Endothelial cell of umbilical vein (primary cell): ENCODE results near the gene SSTR3. TPM values are rescaled to one million over a fixed set of nuclear protein-coding genes. Genes with fewer than 3 reads are reported as not detected.

ENCODE experiments used
- BruUV-seq: library from RNA; stranded (reverse); fragments of 400-500 nt; replicated peaks from 2 replicates; lab custom pipeline; 2021; lab: Mats Ljungman, UMichigan
- CTCF ChIA-PET: fragments of 300-600, 350-600 bp; sonication (Branson Sonifier 250); formaldehyde crosslinking; loops from one replicate; lab custom pipeline; 2021; ENCODE audit warnings: antibody characterized with exemption, inconsistent platforms; lab: Charles Lee
- POLR2A ChIA-PET: fragments of 300-600, 350-600 bp; sonication (Branson Sonifier 250); formaldehyde crosslinking; loops from one replicate; lab custom pipeline; 2021; ENCODE audit warnings: antibody characterized with exemption, inconsistent platforms; lab: Charles Lee
- DNase-seq: peaks from one replicate; pipeline ENCODE4 v3.0.0-alpha.2; 2011; ENCODE audit warnings: low read depth, low spot score
- FAIRE-seq: peaks from 2 replicates; lab custom pipeline; 2011; peaks lifted over from hg19 to GRCh38; lab: Jason Lieb, UNC
- H2AFZ ChIP-seq: 2 replicates; pipeline ENCODE4 v1.6.0; 2012; ENCODE audit warnings: low read depth, low read length, control low read depth, inconsistent platforms
- H3K27ac ChIP-seq: 2 replicates; pipeline ENCODE4 v1.5.1; 2011; ENCODE audit warnings: low read depth, mild to moderate bottlenecking, control low read depth, low read length, moderate library complexity; ENCODE audit not compliant: insufficient read depth
- H3K27me3 ChIP-seq, 2 experiments: 2 replicates each; pipeline versions ENCODE4 v1.6.0 to v1.6.1; 2011; ENCODE audit warnings: low read length in 2 of 2, mixed read lengths in 1 of 2; ENCODE audit not compliant: control insufficient read depth in 2 of 2, insufficient read depth in 2 of 2
- H3K36me3 ChIP-seq, 2 experiments: 2 replicates in 1 of 2; 3 replicates in 1 of 2; pipeline ENCODE4 v1.5.1; 2011; ENCODE audit warnings: low read length in 2 of 2, mild to moderate bottlenecking in 1 of 2, moderate library complexity in 1 of 2; ENCODE audit not compliant: control insufficient read depth in 2 of 2, insufficient read depth in 2 of 2; ENCODE audit errors: extremely low read depth in 1 of 2
- H3K4me1 ChIP-seq: 3 replicates; pipeline ENCODE4 v1.5.1; 2011; ENCODE audit warnings: mild to moderate bottlenecking, low read length; ENCODE audit not compliant: control insufficient read depth, insufficient read depth; ENCODE audit errors: extremely low read depth
- H3K4me2 ChIP-seq: 2 replicates; pipeline ENCODE4 v1.6.1; 2011; ENCODE audit warnings: low read length, control low read depth, mixed read lengths; ENCODE audit not compliant: insufficient read depth
- H3K4me3 ChIP-seq, 3 experiments: fragments of 200-600 bp in 1 of 3; sonication (generic), shearing (Covaris generic) in 1 of 3; replicated peaks in 1 of 3; 2 replicates each; pipeline ENCODE4 v1.5.1; 2011 to 2016; ENCODE audit warnings: control low read depth in 3 of 3, low read length in 3 of 3, mild to moderate bottlenecking in 2 of 3, inconsistent platforms in 1 of 3, low read depth in 1 of 3, moderate library complexity in 1 of 3; ENCODE audit not compliant: insufficient read depth in 1 of 3
- H3K79me2 ChIP-seq: 2 replicates; pipeline ENCODE4 v1.6.0; 2012; ENCODE audit warnings: low read length, inconsistent platforms; ENCODE audit not compliant: control insufficient read depth, insufficient read depth
- H3K9ac ChIP-seq: replicated peaks from 2 replicates; pipeline ENCODE3; 2011; ENCODE audit warnings: low read length, control low read depth; ENCODE audit not compliant: insufficient read depth; ENCODE audit errors: extremely low read depth
- H3K9me1 ChIP-seq: replicated peaks from 3 replicates; pipeline ENCODE4 v1.6.0; 2011; ENCODE audit warnings: mild to moderate bottlenecking, low read length; ENCODE audit not compliant: control insufficient read depth, insufficient read depth; ENCODE audit errors: extremely low read depth
- H3K9me3 ChIP-seq: replicated peaks from 2 replicates; pipeline ENCODE4 v1.5.1; 2012; ENCODE audit warnings: low read length, inconsistent platforms; ENCODE audit not compliant: control insufficient read depth, insufficient read depth
- H4K20me1 ChIP-seq: replicated peaks from 2 replicates; pipeline ENCODE3; 2011; ENCODE audit warnings: mild to moderate bottlenecking, low read length; ENCODE audit not compliant: control insufficient read depth, insufficient read depth; ENCODE audit errors: extremely low read depth
- EZH2 ChIP-seq: IDR thresholded peaks from 2 replicates; pipeline ENCODE4 v1.6.1; 2012; ENCODE audit warnings: borderline replicate concordance, low read depth, mild to moderate bottlenecking, moderate library complexity, low read length, inconsistent platforms; ENCODE audit not compliant: severe bottlenecking
- FOS ChIP-seq: IDR thresholded peaks from 2 replicates; pipeline ENCODE4 v1.6.1; 2011; ENCODE audit warnings: mild to moderate bottlenecking, low read length, moderate library complexity, borderline replicate concordance; ENCODE audit not compliant: insufficient read depth
- GATA2 ChIP-seq: IDR thresholded peaks from 2 replicates; pipeline ENCODE4 v1.7.0; 2011; ENCODE audit warnings: low read depth, mild to moderate bottlenecking, moderate library complexity, mixed read lengths, low read length; ENCODE audit not compliant: insufficient read length, insufficient read depth
- JUN ChIP-seq: IDR thresholded peaks from 2 replicates; pipeline ENCODE4 v1.6.1; 2011; ENCODE audit warnings: borderline replicate concordance, low read depth; ENCODE audit not compliant: insufficient read length, insufficient read depth
- MYC ChIP-seq: IDR thresholded peaks from one replicate; pipeline ENCODE4 v1.6.1; 2011; ENCODE audit warnings: mild to moderate bottlenecking, low read depth, low read length
- POLR2A ChIP-seq: IDR thresholded peaks from 2 replicates; pipeline ENCODE4 v1.6.1; 2012; ENCODE audit warnings: low read depth, mild to moderate bottlenecking, control low read depth, low read length
- POLR2AphosphoS5 ChIP-seq: IDR thresholded peaks from 2 replicates; pipeline ENCODE4 v1.6.1; 2012; ENCODE audit warnings: low read depth, mild to moderate bottlenecking, control low read depth, low read length, moderate library complexity; ENCODE audit not compliant: insufficient read depth
- dilution Hi-C: fragments of 300-500 bp; cut with MboI; formaldehyde crosslinking; loops from one replicate; pipeline ENCODE4 v1.15.0; 2019; ENCODE audit warnings: low sequenced_read_pairs; ENCODE audit not compliant: extremely low pct_ligation_motif_present
- intact Hi-C: fragments of 100-400 bp; cut with micrococcal nuclease; formaldehyde crosslinking; loops from one replicate; pipeline ENCODE4 v1.10.0; 2022
- polyA plus RNA-seq, 4 experiments: library from polyadenylated mRNA; depleted of rRNA in 3 of 4; stranded (reverse) in 3 of 4; unstranded in 1 of 4; fragments of >200 nt; gene quantifications; 2 replicates each; pipeline versions ENCODE4 v1.2.1 to v1.2.3, GENCODE V29; 2011 to 2012; ENCODE audit warnings: missing spikeins in 1 of 4
- total RNA-seq: library from RNA; stranded (reverse); gene quantifications from 2 replicates; pipeline ENCODE4 v1.2.3, GENCODE V29; 2021
- TF ChIP-seq, protein P1 (sequence below): IDR thresholded peaks from 2 replicates; pipeline ENCODE4 v1.6.1; 2011; ENCODE audit not compliant: insufficient read depth, insufficient read length
- TF ChIP-seq, protein P2 (sequence below), 2 donors: IDR thresholded peaks; 1 replicate in 1 of 2; 2 replicates in 1 of 2; pipeline ENCODE4 v1.5.1; 2011; ENCODE audit warnings: low read length in 2 of 2, mild to moderate bottlenecking in 2 of 2, moderate library complexity in 2 of 2, control low read depth in 1 of 2, inconsistent platforms in 1 of 2, low read depth in 1 of 2; ENCODE audit not compliant: insufficient read depth in 1 of 2; ENCODE audit errors: extremely low read depth in 1 of 2

Gene SSTR3
- total and polyA plus RNA-seq, 2 donors (not counting 3 experiments of a cell fraction or from before 2014, with no cell fraction given): not detected

DNA sequence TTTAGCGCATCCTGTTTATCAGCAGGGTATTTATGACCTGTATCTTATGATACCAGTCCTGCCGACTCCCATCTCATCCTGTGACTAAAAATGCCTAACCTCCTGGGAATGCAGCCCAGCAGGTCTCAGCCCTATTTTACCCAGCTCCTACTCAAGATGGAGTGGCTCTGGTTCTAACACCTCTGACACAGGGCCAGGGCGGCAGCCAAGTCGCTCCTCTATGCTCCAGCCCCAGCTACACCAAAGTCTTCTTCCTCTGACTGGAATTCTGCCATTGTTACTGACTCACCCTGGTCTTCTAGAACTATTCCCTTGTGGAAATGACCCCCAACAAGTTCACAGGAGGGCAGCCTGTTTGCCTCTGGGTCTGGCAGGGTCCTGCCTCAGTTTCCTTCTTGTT lies 16.4 kb downstream of the SSTR3 start:
- BruUV-seq: no TSS peak
- Histone ChIP-seq H3K27ac (no peak overlapping the region), H3K27me3 (no peaks in the 10 kb centered on the region), H3K79me2 (no peaks in the 10 kb centered on the region), H3K36me3 (no peaks in the 10 kb centered on the region), H3K4me1 (peaks cover 28% of the 10 kb centered on the region), H2AFZ (no peak overlapping the region), H3K9me1 (no peaks in the 10 kb centered on the region), H4K20me1 (no peaks in the 10 kb centered on the region), H3K4me3 (no peak overlapping the region), H3K9me3 (no peaks in the 10 kb centered on the region), H3K4me2 (no peak overlapping the region), H3K9ac (no peak overlapping the region)
- intact Hi-C loops (no loop called here), dilution Hi-C loops (no loop called here)
- CTCF ChIA-PET: interaction anchor here (2.6 kb wide), 1 partner anchor 29 kb away, joined by 69 read pairs; no protein-coding TSS in a partner anchor
- FAIRE-seq (no peak), DNase-seq (peak; percentile 30)
- TF ChIP-seq, protein P1, sequence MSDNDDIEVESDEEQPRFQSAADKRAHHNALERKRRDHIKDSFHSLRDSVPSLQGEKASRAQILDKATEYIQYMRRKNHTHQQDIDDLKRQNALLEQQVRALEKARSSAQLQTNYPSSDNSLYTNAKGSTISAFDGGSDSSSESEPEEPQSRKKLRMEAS: no peak
- TF ChIP-seq, protein P2, sequence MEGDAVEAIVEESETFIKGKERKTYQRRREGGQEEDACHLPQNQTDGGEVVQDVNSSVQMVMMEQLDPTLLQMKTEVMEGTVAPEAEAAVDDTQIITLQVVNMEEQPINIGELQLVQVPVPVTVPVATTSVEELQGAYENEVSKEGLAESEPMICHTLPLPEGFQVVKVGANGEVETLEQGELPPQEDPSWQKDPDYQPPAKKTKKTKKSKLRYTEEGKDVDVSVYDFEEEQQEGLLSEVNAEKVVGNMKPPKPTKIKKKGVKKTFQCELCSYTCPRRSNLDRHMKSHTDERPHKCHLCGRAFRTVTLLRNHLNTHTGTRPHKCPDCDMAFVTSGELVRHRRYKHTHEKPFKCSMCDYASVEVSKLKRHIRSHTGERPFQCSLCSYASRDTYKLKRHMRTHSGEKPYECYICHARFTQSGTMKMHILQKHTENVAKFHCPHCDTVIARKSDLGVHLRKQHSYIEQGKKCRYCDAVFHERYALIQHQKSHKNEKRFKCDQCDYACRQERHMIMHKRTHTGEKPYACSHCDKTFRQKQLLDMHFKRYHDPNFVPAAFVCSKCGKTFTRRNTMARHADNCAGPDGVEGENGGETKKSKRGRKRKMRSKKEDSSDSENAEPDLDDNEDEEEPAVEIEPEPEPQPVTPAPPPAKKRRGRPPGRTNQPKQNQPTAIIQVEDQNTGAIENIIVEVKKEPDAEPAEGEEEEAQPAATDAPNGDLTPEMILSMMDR (IDR thresholded peaks at IDR 0.05; ENCODE audit: extremely low read depth in 1 of 2, insufficient read depth in 1 of 2, low read depth in 1 of 2, low read length in 2 of 2): no peak
- TF ChIP-seq FOS: no peak
- TF ChIP-seq POLR2A: no peak
- TF ChIP-seq POLR2AphosphoS5: no peak
- no peak for TF ChIP-seq MYC
- no peak for TF ChIP-seq GATA2
- TF ChIP-seq EZH2: no peak
- no peak for TF ChIP-seq JUN
- POLR2A ChIA-PET: no interaction called here
